ENCODE data around the gene DZIP1L. TPM values are rescaled to one million over a fixed set of nuclear protein-coding genes. Genes with fewer than 3 reads are reported as not detected.

DZIP1L gene
- total RNA-seq, 1 donor from 2014 or later: 23.0 TPM

DNA sequence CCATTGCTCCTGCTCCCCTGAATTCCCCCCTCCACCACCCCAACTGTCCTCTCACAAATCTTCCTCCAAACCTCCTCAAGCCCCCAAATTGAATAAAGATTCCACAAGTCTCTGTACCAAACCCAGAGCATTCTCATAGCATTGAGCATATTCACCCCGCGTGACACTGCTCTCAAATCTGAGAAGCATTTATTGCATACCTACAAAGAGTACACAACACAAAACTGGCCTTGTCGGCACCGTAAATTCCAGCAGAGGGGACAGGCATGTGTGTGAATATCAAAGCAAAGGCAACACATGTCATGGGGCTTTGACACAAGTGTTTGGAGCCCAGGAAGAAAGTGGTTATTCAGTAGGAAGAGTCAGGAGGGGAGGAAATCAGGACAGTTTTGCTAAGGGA lies 102.9 kb downstream of the DZIP1L start:
- H3K27me3 Mint-ChIP-seq (ENCODE audit: low read depth): no peaks in the 10 kb centered on the region

More for the DNA sequence above, 102.9 kb downstream of the DZIP1L start:
- Mint-ChIP-seq H3K36me3 (ENCODE audit: low read depth) (peaks cover 8% of the 10 kb centered on the region), H3K27ac (ENCODE audit: unreplicated experiment) (no peak overlapping the region), H3K9me3 (ENCODE audit: low read depth) (no peaks in the 10 kb centered on the region), H3K4me1 (ENCODE audit: low read depth) (peaks cover 5% of the 10 kb centered on the region), H3K4me3 (ENCODE audit: unreplicated experiment) (no peak overlapping the region)
- no peak for DNase-seq (ENCODE audit: low spot score)
- no peak for TF ChIP-seq CTCF (IDR thresholded peaks at IDR 0.05)

Other genes starting within 250 kb of the DZIP1L start
- not detected in 3 replicates for gene CLDN18, start 105.4 kb downstream of the DZIP1L start, total RNA-seq
- gene A4GNT, start 16.8 kb upstream of the DZIP1L start, total RNA-seq: not detected in 3 replicates
- 13.2 to 16.2 TPM (median 14.9 TPM) in 3 replicates for gene DBR1, start 59.3 kb upstream of the DZIP1L start, total RNA-seq
- 34.2 to 45.2 TPM (median 40.6 TPM) in 3 replicates for gene ARMC8, start 71.7 kb upstream of the DZIP1L start, total RNA-seq
- not detected in 3 replicates for gene NME9, start 214.2 kb upstream of the DZIP1L start, total RNA-seq
- gene MRAS, start 233.0 kb upstream of the DZIP1L start, total RNA-seq: 64.6 to 75.8 TPM (median 68.4 TPM) in 3 replicates